Omental fat pad (tissue), 4 donors: Measurements from ENCODE around the gene VMP1. TPM values are rescaled to one million over a fixed set of nuclear protein-coding genes. Genes with fewer than 3 reads are reported as not detected.
"Not testable (repeated sequence)": the region's sequence is repeated elsewhere in the genome, so short reads cannot be mapped to it uniquely, and the experiment has no call there.

Source experiments
- ATAC-seq: fragments of 150-250 bp; one replicate; pipeline ENCODE4 v1.9.1; 2016; ENCODE audit warnings: mild to moderate bottlenecking, moderate library complexity; ENCODE audit not compliant: low FRiP score
- DNase-seq: peaks from one replicate; pipeline ENCODE4 v3.0.0-alpha.2; 2019; ENCODE audit warnings: low spot score
- CTCF ChIP-seq, 3 donors: fragments of 450-650 bp; IDR thresholded peaks; one replicate each; pipeline ENCODE4 v1.5.1; 2016 to 2017; ENCODE audit warnings: antibody characterized with exemption in 3 of 3, mild to moderate bottlenecking in 3 of 3, moderate library complexity in 2 of 3
- total RNA-seq, 4 donors: library from RNA; depleted of rRNA; stranded (reverse); fragments of >200 nt; gene quantifications; one replicate each; pipeline ENCODE4 v1.1.0, GENCODE V29; 2016

The VMP1 gene
- total RNA-seq, 4 donors from 2014 or later: 169 to 476 (median 278) TPM

- TF ChIP-seq CTCF (IDR thresholded peaks at IDR 0.05): no peak
- ATAC-seq (peak; percentile 56), DNase-seq (no peak)
These were observed 76.0 kb downstream of the VMP1 start for GRCh38 chr17:59783221-59784047.

- DNase-seq (no peak), ATAC-seq (no peak)
- TF ChIP-seq CTCF (IDR thresholded peaks at IDR 0.05): no peak
These were observed 77.8 kb downstream of the VMP1 start for GRCh38 chr17:59785091-59785799.

GRCh38 chr17:59786213-59786535, 78.7 kb downstream of the VMP1 start:
- DNase-seq: no peak
- ATAC-seq: no peak
- TF ChIP-seq CTCF (IDR thresholded peaks at IDR 0.05): no peak

GRCh38 chr17:59786536-59787319, 79.3 kb downstream of the VMP1 start:
- ATAC-seq: peak; percentile 89
- no peak for TF ChIP-seq CTCF (IDR thresholded peaks at IDR 0.05)
- no peak for DNase-seq

- not testable (repeated sequence) for ATAC-seq, DNase-seq
These were observed 82.4 kb downstream of the VMP1 start for GRCh38 chr17:59789849-59790248.

GRCh38 chr17:59790418-59790817, 83.0 kb downstream of the VMP1 start:
- DNase-seq, ATAC-seq: not testable (repeated sequence)

- ATAC-seq (no peak), DNase-seq (no peak)
- TF ChIP-seq CTCF (IDR thresholded peaks at IDR 0.05): no peak
These were observed 83.5 kb downstream of the VMP1 start for GRCh38 chr17:59790910-59791309.
